HG03571 (cell line): ENCODE measurements around the gene ADD3.
"Not testable (repeated sequence)": the region's sequence is repeated elsewhere in the genome, so short reads cannot be mapped to it uniquely, and the experiment has no call there.

ENCODE experiments used
- ATAC-seq: cut with Tn5 transposase; IDR thresholded peaks from one replicate; pipeline ENCODE4 v1.9.1; 2021; ENCODE audit not compliant: unreplicated experiment

The ADD3 gene

GRCh38 chr10:110033701-110034235 lies 26.0 kb downstream of the ADD3 start:
- no peak for ATAC-seq

GRCh38 chr10:110034596-110034995 lies 26.8 kb downstream of the ADD3 start:
- ATAC-seq, result no peak

- no peak for ATAC-seq
These were observed 27.5 kb downstream of the ADD3 start for GRCh38 chr10:110035070-110035921.

GRCh38 chr10:110036640-110037039 lies 28.9 kb downstream of the ADD3 start:
- peak; percentile 81 for ATAC-seq

- ATAC-seq, result no peak
These were observed 31.5 kb downstream of the ADD3 start for GRCh38 chr10:110039254-110039653.

GRCh38 chr10:110040108-110040507 lies 32.3 kb downstream of the ADD3 start:
- no peak for ATAC-seq

- no peak for ATAC-seq
These were observed 33.1 kb downstream of the ADD3 start for GRCh38 chr10:110040767-110041478.

GRCh38 chr10:110041479-110041829 lies 33.7 kb downstream of the ADD3 start:
- ATAC-seq, result no peak

- no peak for ATAC-seq
These were observed 34.4 kb downstream of the ADD3 start for GRCh38 chr10:110042181-110042580.

GRCh38 chr10:110042891-110043290 lies 35.1 kb downstream of the ADD3 start:
- ATAC-seq, result no peak

- no peak for ATAC-seq
These were observed 36.9 kb downstream of the ADD3 start for GRCh38 chr10:110044681-110045080.

- ATAC-seq, result no peak
These were observed 38.0 kb downstream of the ADD3 start for GRCh38 chr10:110045772-110046171.

- ATAC-seq, result not testable (repeated sequence)
These were observed 40.4 kb downstream of the ADD3 start for GRCh38 chr10:110048145-110048544.

GRCh38 chr10:110048781-110049180 lies 41.0 kb downstream of the ADD3 start:
- no peak for ATAC-seq

GRCh38 chr10:110049889-110050591 lies 42.3 kb downstream of the ADD3 start:
- not testable (repeated sequence) for ATAC-seq

- no peak for ATAC-seq
These were observed 43.7 kb downstream of the ADD3 start for GRCh38 chr10:110051487-110051886.

GRCh38 chr10:110052916-110053315 lies 45.1 kb downstream of the ADD3 start:
- ATAC-seq, result no peak

GRCh38 chr10:110056822-110057221 lies 49.0 kb downstream of the ADD3 start:
- no peak for ATAC-seq

GRCh38 chr10:110057456-110057855 lies 49.7 kb downstream of the ADD3 start:
- ATAC-seq, result no peak

GRCh38 chr10:110058212-110058611 lies 50.4 kb downstream of the ADD3 start:
- no peak for ATAC-seq

- no peak for ATAC-seq
These were observed 52.1 kb downstream of the ADD3 start for GRCh38 chr10:110059925-110060324.
